D341Med (cell line): Measurements from ENCODE around the gene CTCFL.

Experiments used
- DNase-seq: peaks from one replicate; pipeline ENCODE4 v3.0.0; 2012; ENCODE audit warnings: low spot score

CTCFL gene

DNA sequence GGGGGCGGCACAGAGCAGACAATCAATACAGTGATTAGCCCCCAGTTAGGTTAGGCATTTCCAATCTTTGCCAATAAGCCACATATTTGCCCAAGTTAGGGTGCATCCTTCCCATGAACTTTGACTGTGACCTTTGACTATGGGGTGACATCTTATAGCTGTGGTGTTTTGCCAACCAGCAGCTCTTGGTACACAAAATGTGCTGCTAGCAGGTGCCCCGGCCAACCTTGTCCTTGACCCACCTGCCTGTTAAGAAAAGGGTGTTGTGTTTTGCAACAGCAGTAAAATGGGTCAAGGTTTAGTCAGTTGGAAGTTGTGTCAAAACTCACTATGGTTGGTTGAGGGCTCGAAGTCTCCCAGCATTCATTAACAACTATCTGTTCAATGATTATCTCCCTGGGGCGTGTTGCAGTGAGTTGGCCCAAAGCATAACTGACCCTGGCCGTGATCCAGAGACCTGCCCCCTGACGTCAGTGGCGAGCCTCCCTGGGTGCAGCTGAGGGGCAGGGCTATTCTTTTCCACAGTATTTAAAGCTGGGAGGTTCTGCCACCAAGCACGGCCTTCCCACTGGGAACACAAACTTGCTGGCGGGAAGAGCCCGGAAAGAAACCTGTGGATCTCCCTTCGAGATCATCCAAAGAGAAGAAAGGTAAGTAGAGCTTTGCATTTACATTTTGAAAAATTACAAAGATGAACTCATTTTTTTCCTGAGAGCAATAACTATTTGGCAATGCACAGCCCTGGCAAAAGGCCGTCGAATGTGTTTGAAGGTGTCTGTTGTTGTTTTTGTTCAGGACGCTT is 35.8 kb upstream of the CTCFL start, which contains the start of gene PCK1:
PCK1 (plus strand) TSS at position 557 of the 802 bp plus-strand sequence. CDS start 302 bp downstream, outside the sequence.
- no peak for DNase-seq

DNA sequence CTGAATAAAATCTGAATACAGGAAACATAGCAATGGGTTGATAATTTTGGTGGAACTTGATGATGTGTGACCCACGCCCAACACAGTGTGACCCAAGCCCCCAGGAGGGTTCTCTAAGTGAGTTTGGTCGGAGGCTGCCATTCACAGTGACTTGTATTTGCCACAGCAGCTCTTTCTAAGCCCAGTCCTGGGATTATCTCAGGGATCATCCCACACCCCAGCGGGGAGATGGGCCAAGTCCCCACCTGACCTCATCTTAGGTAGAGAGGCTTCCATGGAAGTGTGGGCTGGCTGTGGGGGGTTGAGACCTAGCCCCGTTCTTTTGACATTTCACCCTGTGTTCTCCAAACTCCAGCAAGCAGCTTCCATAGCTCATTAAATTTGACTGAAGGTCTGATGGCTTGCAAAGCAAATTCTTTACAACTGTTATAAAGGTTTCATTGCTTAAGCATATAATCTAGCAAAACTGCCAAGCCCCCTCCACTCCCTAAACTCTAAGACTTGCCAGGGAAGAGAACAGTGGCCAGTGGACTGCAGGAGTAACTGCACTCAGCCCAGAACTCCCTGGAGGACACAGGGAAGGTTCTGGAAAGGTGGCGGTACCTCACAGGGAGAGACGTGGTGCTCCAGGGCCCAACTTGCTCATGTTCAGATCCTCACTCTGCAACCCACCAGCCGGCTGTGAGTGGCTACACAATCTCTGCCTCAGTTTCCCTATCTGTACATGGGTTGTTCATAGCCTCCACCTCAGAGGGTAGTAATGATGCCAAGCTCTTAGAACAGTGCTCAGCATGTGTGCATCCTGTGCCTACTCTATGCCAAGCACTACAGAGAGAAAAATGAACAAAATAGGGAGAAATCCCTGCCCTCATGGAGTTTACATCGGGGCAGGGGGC is 35.0 kb upstream of the CTCFL start:
- no peak for DNase-seq

DNA sequence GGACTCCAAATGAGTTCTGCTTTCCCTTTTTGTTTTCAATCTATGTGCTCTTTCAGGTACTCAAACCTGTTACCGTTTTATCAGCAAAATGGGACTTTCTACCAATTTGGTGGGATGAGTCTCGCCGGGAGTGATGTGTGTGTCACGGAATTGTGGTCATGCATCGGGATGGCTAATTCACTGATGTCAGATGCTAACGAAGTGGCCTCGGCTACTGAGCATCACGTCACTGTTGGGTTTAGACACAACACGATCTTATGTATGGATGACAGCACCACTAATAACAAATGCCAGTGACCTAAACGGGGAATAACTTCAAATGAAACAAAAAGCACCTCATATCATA is 34.3 kb upstream of the CTCFL start:
- DNase-seq = no peak

DNA sequence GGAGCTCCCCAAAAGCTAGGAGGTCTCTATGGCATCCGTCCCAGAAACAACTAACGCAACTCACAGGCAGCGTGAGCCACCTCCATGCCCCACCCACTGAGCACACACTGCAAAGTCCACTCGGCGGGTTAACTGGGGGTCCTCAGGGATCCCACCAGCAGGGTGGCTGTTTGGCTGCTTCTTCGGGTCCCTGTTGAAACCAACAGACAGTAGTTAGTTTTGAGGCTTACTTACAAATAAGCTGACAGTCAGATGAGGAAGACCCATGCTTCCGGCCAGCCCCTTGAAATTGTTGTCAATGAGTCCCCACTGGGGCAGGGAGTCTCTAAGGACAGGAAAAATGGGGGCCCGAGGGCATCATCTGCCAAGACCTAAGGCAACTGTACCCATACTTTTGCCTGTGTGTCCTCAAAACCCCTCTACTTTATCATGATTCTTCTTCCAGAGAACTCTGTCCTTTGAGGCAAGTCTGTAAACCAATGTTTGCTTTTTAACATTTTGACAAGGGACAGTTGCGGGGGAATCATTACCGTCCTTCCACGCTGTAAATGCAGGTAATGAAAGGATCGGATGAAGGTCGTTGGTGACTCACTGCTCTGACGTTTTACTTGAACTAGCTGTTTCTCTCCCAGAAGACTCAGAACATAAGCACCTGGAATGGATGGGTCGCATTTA is 33.8 kb upstream of the CTCFL start:
- DNase-seq = no peak

DNA sequence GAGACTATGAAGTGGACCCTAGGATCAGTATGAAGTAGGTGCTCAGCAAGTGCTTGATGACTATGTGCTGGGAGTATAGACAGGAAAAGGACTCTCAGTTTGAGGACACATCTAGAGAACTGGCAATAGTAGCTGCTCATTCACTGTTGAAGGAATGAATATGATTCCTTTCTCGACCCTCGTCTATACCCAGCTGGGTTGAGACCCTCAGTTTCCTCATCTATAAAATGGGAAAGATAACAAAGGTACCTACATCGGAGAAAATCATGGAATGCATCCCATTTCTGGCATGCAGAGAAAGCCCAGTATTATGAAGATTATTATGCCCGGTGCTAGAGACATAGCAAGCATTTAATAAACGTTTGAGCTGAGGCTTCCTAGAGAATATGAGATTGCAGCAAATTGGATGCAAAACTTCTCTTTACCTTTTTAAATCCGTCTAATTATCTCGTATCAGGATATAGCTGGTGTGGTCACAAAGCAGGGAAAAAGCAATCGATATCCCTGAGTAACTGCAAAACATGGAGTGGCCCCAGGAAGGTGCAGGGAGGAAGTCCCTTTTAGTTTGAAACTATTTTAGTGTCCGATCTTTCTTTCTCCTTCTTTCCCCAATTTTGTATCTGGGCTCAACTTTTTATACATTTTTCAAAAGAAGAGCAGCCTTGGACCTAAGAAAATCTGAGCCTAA is 33.1 kb upstream of the CTCFL start:
- DNase-seq = no peak

DNA sequence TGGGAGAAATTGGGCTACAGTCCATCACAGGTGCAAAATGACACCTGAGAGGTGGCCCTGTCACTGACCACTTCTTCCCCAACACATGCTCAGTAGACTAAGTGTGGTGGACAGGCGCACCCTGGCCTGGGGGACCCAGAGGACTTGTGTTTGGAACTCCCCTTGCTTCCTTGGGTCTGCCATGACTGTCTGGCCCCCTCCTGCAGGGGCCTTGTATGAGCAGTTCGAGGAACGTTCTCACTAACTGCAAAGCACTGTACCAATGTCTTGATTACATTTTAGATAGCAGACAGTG is 32.0 kb upstream of the CTCFL start:
- no peak for DNase-seq

DNA sequence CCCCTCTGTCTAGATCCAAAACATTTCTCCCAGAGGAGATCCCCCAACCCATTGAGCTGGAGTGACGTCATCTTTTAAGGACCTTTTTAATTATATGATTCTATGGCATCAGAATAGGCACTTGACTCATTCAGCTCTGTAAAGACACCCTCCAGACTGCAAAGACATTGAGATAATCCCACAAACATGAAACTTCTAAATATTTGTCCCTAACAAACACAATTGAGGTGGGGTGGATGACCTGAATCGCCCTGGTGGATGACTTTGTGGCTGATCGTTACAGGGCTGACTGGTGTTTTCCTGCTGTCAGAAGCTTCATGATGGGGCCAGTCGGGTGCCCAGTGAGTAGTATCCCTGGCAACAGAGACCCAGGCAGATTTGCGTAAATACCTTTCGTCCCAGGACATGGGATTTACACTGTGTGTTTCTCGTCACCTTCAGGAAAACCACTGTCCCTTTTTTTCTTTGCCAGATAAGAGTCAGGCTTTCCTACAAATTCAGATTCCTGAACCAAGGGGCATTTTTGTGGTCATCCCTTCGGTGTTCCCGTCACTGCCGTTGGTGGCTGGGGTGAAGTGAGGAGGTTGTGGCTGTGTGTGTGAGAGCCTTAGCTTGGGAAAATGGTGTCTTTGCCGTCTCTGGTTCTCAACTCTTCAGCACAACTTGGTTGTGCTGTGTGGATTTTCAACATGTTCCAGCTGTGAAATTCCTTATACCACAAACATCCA is 30.7 kb upstream of the CTCFL start:
- no peak for DNase-seq

DNA sequence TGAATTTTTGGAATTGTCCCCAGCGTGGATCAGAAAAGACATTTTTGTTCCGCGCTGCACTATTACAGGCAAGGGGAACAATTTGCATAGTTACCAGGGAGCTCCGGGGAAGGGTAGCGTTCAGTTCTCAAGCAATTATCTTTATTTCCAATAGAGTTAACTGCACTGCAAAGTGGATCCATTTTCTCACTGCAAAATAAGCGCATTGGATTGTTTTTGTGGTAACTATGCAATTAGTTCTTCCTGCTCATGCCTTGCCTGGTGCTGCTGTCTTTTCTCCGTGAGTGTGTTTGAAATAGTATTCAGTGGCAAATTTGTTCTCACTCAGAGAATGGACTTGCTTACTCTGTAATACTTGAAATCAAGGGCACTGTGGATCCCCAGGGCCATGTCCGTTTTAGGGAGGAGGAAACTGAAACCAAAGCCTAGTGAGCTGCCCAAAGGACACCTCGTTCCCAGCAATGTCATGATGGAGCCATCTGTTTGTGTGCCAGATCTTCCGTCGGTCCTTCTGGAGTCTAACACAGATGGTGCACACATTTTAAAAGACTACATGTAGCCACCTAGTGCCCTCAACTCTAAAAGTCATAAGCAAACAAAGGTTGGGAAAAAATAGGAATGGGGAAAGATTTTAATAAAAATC is 28.6 kb upstream of the CTCFL start:
- DNase-seq = no peak

DNA sequence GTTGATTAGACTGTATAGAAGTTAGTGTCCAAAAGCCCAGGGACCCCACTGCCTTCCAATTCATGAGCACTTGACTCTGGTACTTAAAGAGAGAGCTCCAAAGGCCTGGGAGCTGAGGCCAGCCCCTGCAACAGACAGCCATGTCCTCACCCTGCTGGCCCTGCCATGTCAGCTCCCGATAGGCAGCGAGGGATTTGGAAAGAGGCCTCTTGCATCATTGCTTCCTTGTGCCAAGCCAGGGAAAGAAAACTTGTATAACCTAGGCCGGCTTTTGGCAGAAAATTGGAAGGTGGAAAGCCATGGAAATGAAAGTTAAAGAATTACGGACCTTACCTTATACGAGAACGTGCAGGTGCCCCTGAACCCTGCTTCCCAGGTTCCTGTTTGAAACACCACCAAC is 27.5 kb upstream of the CTCFL start:
- no peak for DNase-seq

DNA sequence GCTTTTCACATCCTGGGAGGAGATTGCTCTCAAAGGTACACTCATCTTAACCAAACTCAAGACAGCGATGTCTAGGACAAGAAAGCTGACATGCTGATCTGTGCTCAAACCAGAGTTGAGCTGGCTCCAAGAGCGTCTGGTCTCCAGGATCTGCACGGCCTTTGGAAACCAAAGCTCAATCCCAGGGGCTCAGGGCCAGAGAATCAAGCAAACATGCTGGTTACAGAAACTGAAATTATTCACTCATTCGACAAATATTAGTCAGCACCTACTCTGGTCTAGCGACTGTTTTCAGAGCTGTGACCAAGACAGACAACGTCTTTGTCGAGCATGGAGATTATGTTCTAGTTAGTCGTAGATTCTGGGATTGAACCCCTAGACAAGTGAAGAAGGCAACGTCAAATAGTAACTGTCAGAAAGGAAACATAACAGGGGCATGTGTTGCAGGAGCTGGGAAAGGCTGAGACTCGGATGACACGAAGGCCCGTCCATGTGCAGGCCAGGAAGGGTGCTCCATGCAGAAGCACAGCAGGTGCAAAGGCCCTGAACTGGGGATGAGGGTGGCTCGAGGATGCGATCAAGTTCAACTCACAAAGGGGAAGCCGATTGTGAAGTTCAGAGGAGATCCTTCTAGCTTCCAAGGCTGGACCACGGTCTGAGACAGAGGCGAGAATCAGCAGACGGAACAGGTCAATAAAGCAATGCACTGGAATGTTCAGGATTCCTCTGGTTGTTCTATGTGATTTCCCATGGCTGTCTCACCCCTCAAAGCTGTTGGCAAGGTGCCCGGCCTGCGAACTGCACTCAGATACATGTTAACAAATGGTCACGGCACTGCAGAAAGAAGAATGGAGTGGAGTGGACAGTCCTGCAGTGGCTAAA is 23.5 kb upstream of the CTCFL start:
- no peak for DNase-seq

DNA sequence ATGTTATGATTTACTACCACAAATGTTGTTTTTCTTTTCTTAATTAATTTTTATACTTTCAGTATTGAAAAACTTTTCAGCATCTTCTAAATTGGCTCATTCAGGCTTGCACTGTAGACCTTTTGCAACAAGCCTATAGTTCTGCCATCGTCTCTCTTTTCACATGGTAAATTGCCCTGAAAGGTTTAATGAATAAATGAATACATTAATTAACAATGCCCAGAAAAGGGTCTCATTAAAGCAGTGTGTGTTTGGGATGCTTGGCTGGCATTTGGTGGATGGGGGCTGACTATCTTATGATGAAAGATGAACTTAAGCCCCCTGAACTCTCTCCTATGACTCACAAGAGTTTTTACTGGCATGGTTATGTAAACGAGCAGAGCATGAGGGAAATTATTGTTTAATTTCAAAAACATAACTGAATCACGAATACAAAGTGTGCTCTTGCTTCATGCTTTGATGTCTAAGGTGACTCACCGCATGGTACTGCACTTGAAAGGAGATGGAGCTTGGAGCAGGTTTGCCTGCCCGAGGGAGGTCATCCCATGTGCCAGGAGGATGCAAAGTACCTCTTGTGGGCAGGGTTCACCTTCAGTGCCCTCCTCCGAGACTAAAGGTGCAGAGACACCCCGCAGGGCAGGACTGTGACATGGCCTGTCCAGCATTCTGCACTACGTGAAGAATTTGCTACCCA is 22.2 kb upstream of the CTCFL start:
- no peak for DNase-seq

DNA sequence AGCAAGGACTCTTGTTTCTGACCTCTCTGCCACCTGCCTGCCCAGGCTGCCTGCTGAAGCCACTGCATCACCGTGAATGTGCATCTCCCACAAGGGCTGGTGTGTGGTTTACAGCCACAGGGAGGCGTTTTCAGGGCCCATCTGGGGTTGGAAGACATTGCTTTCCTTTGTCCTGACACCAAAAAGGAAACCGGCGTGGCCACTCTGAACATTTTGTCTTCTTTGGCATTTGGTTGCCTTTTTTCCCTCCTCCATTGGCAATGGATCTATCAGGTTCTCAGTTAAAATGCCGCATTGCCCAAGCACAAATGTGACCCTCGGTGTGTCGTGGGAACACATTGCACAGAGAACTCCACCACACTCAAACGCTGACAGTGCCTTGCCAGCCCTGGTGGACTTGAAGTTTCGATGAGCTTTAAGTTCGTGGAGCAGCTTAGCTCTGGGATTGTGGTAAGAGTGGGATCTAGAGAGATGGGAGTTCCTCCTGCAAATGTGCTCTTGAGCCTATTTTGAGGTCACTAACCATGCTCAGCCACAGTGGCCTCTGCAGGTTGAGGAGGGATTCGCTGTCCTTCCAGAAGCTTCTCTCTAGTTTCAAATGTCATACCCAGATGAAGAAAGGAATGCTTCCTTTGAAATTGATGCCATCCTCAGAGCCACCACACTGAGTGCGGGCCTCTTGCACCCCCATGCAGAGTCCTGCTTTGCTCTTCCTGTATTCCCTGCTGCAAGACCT is 21.2 kb upstream of the CTCFL start:
- DNase-seq = no peak

DNA sequence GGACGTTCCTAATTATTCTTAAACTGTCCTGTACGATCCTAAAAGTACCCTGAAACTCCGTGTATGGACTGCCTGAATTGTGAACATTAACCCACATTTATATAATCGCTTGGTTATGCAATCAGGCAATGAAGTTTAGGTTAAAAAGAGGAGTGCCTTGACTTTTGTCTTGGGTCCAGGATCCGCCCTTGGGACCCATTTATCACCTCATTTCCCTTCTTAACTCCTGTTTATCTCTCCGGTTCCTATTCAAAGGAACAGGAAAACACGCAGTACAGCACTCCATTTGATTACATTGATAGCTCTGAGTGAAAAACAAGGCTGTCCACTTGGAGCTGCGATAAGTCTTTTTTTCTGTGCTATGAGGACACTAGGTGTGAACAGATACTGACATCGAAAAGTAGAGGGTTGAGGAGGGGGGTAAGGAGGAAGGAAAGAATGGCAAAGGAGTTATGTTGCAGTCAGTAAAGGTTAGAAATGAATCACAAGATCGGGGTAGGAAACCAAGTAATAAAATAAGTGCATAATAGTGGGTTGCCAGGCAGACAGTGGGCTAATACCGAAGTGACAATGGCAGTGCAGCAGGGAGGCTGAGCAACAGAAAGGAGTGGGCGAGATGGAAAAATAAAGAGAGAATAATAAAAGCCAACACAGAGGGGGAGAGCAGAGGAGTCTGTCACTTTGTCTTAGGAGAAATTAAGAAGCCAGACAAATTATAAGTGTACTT is 20.1 kb upstream of the CTCFL start:
- no peak for DNase-seq

DNA sequence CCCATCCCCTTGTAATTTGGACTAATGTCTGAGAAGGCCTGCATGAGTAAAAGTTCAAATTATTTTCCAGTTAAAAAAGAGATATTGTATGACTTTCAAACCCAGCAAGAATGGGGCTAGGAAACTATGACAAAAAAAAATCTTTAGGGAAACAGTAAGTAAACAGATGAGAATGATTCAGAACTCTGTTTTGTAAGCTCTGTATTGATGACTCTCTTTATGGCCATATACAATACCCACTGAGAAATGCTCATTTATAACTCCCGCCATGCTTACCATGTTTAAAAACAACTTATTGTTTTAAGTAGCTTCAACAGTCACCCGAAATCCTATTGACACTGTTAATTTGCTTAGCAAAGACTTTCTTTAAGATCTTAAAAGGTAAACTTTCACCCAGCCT is 18.8 kb upstream of the CTCFL start:
- no peak for DNase-seq

DNA sequence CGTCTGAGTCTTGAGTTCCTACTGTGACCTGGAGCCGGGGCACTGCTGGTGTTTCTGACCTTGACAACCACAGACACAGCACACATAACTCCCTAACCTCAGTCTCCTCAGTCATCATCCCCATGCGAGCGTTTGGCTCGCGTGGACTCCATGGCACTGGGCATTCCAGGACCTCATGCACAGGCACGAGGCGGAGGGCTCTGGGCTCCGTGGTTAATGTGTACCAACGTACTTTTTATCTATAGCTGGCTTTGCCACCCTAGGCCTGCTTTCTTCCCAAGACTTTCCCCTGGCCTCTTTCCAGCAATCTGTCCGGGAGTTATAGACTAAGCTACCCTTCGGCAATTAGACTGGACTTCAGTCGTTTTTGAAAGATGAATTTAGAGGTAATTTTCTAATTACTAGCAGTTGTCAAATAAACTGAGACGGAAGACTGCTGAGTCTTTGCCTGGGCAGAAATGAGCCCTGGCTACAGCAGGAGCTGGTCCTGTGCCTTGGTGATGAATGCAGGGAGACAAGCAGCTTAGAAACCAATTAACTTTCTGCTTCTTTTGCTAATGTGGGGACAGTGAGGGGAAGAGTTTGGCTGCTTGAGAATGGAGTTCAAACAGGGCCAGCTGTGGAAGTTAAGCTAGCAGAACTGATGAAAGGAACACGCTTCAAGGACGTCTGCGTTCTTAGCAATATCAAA is 16.1 kb upstream of the CTCFL start:
- DNase-seq = no peak

DNA sequence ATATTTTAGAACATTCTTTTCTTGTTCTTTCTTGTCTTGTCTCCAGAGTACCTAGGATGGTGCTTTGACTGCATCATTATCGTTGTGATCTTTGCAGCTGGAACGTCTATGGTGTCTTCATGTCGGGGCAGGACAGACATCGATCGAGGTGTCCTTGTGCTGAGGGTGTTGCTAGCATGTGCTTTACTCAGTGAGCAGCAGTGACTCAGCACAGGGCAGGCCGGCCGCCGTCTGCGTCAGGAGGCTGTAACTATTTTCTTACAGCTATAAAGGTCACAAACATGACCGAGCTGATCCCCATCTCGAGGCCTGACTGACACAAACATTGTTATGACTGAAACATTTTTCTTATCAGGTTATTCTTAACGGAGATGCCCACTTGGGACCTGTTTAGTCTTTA is 14.9 kb upstream of the CTCFL start:
- DNase-seq = no peak

DNA sequence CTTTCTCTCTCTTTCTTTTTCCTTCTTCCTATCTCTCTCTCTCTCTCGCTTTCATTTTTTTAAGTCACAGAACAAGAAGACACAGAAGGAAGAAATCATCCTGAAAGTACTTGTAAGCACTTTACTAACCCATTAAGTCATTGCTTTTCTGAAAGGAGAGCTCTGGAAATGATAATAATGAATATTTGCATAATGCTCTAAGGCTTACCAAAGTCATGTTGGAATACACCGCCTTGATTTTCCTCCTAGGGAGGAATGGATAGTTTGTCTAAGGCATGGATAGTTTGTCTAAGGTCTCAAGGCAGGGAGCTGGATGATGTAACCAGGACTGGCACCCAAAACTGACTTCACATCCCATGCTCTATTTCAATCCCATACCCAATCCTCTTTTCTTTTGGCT is 12.9 kb upstream of the CTCFL start:
- no peak for DNase-seq
